ENCODE measurements around the gene ADAMTS12. TPM values are rescaled to one million over a fixed set of nuclear protein-coding genes. Genes with fewer than 3 reads are reported as not detected.
"Not testable (repeated sequence)": the region's sequence is repeated elsewhere in the genome, so short reads cannot be mapped to it uniquely, and the experiment has no call there.

The ADAMTS12 gene
- total RNA-seq, 1 experiment from 2014 or later = not detected

DNA sequence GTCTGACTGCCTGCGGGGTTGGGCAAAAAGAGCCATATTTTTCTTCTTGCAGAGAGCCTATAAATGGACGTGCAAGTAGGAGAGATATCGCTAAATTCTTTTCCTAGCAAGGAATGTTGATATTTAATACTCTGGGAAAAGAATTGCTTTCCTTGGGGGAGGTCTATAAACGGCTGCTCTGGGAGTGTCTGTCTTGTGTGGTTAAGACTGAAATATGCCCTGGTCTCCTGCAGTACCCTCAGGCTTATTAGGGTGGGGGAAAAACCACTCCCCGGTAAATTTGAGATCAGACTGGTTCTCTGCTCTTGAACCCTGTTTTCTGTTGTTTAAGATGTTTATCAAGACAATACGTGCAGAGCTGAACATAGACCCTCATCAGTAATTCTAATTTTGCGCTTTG lies 14.5 kb upstream of the ADAMTS12 start:
- DNase-seq (ENCODE audit: low spot score); in situ Hi-C loops (cut with HindIII; ENCODE audit: low sequenced_read_pairs): not testable (repeated sequence)

DNA sequence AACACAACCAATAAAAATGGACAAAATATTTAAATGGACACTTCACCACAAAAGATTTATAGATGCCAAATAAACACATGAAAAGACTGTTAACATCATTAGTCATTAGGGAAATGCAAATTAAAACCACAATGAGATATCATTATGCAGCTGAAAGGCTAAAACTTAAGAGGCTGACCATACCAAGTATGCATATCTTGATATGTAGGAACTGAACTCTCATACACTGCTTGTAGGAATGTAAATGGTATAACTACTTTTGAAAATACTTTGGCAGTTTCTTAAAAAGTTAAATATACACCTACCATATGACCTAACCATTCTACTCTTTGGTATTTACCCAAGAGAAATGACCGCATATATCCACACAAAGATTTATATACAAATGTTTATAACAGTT lies 13.6 kb upstream of the ADAMTS12 start:
- DNase-seq (ENCODE audit: low spot score) = no peak
- in situ Hi-C loops (cut with HindIII; ENCODE audit: low sequenced_read_pairs) = no loop called here

DNA sequence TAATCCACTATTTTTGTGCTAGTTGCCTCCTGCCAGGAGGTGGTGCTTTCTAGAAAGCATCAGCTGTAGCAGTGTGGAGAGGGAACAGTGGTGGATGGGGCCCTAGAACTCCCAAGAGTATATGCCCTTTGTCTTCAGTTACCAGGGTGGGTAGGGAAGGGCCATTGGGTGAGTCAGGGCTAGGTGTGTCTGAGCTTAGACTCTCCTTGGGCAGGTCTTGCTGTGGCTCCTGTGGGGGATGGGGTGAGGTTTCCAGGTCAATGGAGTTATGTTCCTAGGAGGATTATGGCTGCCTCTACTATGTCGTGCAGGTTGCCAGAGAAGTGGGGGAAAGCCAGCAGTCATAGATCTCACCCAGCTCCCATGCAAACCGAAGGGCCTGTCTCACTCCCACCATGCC lies 11.3 kb upstream of the ADAMTS12 start:
- in situ Hi-C loops (cut with HindIII; ENCODE audit: low sequenced_read_pairs) = no loop called here
- DNase-seq (ENCODE audit: low spot score) = no peak

DNA sequence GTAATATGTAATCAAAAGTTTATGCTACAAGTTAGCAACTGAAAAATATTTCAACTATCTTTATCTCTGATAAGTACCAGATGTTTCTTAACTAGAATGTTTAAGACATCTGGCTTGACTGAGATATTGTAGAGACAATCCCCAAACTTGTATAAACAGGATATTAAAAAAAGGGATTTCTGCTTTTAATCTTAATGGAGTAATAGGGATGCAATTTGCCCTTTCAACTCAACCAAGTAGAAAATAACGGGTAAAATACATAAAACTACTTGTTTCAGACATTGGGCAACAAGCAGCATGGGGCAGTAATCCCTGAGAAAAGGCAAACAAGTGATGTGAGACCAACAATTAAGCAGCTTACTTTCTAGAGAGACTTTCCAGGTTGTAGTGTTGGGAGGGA lies 9.4 kb upstream of the ADAMTS12 start:
- DNase-seq (ENCODE audit: low spot score) = no peak

DNA sequence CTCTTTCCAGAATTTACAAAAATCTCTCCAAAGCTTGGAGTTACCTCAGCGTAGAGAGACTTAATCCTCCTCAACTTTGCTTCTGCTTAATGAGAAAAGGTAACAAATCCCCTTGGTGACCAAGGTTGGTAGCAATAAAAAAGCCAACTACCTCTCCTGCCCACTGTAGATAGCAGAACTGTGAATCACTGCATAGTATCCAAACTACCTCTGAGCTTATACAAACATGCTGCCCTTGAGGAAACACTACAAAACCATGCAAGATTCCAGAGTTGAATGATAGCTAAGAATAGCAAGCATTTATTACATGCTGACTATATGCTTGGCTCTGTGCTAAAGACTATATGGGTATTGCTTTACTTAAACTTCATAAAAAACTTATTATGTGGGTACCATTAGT lies 2.8 kb upstream of the ADAMTS12 start:
- in situ Hi-C loops (cut with HindIII; ENCODE audit: low sequenced_read_pairs) = no loop called here
- no peak for DNase-seq (ENCODE audit: low spot score)

More for the DNA sequence above, 9.4 kb upstream of the ADAMTS12 start:
- in situ Hi-C loops (cut with HindIII; ENCODE audit: low sequenced_read_pairs) = no loop called here

- in situ Hi-C loops (cut with HindIII; ENCODE audit: low sequenced_read_pairs) = no loop called here
- no peak for DNase-seq (ENCODE audit: low spot score)
These were observed 889 bp upstream of the ADAMTS12 start for GRCh38 chr5:33892620-33893137.

GRCh38 chr5:33891446-33891787 lies 373 bp downstream of the ADAMTS12 start:
- no peak for DNase-seq (ENCODE audit: low spot score)
- in situ Hi-C loops (cut with HindIII; ENCODE audit: low sequenced_read_pairs) = no loop called here

DNA sequence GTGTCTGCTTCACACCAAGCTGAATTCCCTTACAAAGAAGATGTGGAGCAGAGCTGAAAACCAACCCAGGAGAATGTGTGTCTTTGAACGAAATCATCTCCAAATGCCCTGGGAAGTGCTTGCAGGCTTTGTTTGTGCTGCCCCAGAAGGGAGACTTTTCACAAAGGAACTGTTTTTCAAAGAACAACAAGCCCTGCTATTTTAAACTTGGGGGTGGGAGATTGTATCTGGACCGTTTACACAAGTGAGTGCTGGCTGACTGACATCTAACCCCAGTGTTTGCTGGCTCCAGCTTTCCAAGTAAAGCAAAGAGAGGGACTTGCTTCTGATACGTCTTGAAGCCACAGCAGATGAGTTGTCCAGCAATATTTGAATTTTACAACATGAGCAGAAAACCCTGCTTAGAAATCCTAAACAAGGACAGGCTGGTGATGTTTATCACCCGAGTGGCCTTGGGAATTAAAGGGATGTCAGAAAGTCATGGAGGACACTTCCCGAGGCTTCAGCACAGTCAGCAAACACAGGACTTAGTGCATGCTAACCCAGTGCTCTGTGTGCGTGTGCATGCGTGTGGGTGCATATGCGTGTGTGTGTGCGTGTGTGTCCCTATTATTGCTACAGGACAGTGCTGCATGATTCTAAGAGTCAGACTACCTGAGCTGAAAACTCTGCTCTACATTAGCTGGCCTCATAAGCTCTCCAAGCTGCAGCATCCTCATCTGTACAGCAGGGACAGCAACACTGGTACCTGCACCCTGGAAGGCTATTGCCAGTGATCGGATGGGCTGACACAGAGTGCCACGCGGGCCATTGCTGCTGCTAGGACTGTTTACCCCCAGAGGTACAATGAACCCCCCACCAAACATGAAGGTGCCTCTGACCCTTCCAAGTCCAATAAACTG lies 1.4 kb downstream of the ADAMTS12 start:
- in situ Hi-C loops (cut with HindIII; ENCODE audit: low sequenced_read_pairs) = no loop called here
- no peak for DNase-seq (ENCODE audit: low spot score)

DNA sequence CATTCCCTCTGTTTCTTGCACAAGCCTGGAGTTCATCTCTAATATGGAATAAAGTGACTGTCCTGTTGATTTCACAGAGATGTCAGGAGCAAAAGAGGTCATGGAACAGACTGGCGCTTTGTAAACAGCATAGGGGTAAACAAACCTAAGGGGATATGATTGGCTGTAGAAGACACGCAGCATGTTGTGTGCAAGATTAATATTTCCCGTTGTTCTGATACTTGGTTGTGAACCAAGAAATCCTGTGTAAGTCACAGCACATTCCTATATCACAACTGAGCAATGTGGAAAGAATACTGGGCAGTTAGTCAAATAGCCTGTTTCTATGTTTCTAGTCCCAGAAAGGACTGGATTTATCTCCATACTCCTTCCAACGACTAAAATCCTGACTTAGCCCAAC lies 3.2 kb downstream of the ADAMTS12 start:
- in situ Hi-C loops (cut with HindIII; ENCODE audit: low sequenced_read_pairs) = no loop called here

GRCh38 chr5:33887268-33887667 lies 4.5 kb downstream of the ADAMTS12 start:
- in situ Hi-C loops (cut with HindIII; ENCODE audit: low sequenced_read_pairs) = no loop called here
- no peak for DNase-seq (ENCODE audit: low spot score)

More for the DNA sequence above, 3.2 kb downstream of the ADAMTS12 start:
- no peak for DNase-seq (ENCODE audit: low spot score)

DNA sequence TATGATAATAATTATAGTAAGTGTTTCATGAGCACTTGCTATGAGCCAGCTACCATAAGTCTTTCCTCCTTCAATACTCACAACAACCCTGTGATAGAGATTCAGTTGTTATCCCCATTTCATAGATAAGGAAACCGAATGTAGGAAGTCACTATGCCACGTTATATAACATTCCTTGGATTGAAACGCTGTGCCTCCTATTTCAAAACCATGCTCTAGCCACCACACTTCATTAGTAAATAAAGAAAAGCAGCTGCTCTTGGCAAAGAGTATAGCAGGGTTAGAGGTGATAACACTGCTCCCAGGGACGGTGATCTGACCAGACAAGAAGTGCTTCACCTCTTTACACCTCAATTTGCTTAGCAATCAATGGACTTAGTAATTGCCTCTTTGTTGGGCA lies 5.5 kb downstream of the ADAMTS12 start:
- no peak for DNase-seq (ENCODE audit: low spot score)
- in situ Hi-C loops (cut with HindIII; ENCODE audit: low sequenced_read_pairs) = no loop called here

- in situ Hi-C loops (cut with HindIII; ENCODE audit: low sequenced_read_pairs) = no loop called here
- no peak for DNase-seq (ENCODE audit: low spot score)
These were observed 6.1 kb downstream of the ADAMTS12 start for GRCh38 chr5:33885679-33886078.

DNA sequence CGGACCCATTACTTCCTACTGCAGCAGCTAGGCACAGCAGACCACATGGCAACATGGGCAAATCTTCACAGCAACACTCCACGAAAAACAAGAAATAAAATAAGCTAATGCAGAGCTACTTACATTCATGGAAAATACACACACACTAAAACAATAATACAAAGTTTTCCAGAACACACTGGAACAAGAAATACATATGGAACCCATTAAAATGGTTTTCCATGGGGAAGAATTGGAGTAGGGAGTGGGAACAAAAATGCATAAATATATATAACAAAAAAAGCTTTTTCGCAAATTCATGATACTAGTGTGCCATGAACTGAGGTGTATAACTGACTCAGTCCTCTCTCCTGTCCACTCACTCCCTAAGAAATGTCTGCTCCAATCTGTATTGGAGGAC lies 8.3 kb downstream of the ADAMTS12 start:
- no peak for DNase-seq (ENCODE audit: low spot score)
- in situ Hi-C loops (cut with HindIII; ENCODE audit: low sequenced_read_pairs) = no loop called here

DNA sequence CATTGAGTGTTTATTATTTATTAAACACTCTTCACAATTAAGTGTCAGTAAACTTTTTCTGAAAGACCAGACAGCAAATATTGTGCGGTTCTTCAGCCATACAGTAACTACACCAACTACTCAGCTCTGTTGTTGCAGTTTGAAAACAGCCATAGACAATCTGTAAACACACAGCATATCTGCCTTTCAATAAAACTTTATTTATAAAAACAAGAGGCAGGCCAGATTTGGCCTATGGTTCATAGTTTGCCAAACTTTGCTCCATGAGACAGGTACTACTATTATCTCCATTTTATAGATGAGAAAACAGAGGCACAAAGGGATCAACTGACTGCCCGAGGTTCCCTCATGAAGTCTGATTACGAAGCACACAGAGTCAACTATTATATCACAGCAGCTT lies 11.5 kb downstream of the ADAMTS12 start:
- in situ Hi-C loops (cut with HindIII; ENCODE audit: low sequenced_read_pairs) = no loop called here
- DNase-seq (ENCODE audit: low spot score) = no peak

GRCh38 chr5:33877449-33877848 lies 14.3 kb downstream of the ADAMTS12 start:
- no peak for DNase-seq (ENCODE audit: low spot score)
- in situ Hi-C loops (cut with HindIII; ENCODE audit: low sequenced_read_pairs) = no loop called here

DNA sequence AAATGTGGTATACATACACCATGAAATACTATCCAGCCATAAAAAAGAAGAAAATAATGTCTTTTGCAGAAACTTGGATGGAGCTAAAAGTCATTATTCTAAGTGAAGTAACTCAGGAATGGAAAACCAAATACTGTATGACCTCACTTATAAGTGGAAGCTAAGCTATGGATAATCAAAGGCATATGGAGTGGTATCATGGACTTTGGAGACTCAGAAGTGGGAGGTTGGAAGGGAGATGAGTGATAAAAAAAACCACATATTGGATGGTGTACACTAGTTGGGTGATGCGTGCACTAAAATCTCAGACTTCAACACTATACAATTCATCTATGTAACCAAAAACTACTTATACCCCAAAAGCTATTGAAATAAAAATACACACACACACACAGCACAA lies 24.5 kb downstream of the ADAMTS12 start:
- in situ Hi-C loops (cut with HindIII; ENCODE audit: low sequenced_read_pairs) = no loop called here
- no peak for DNase-seq (ENCODE audit: low spot score)

DNA sequence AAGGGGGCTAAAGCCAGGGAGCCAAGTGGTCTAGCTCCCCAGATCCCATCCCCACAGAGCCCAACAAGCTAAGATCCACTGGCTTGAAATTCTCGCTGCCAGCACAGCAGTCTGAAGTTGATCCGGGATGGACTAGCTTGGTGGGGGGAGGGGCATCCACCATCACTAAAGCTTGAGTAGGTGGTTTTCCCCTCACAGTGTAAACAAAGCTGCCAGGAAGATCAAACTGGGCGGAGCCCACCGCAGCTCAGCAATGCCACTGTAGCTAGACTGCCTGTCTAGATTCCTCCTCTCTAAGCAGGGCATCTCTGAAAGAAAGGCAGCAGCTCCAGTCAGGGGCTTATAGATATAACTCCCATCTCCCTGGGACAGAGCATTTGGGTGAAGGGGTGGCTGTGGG lies 32.6 kb downstream of the ADAMTS12 start:
- in situ Hi-C loops (cut with HindIII; ENCODE audit: low sequenced_read_pairs); DNase-seq (ENCODE audit: low spot score): not testable (repeated sequence)

GRCh38 chr5:33857037-33857436 lies 34.8 kb downstream of the ADAMTS12 start:
- DNase-seq (ENCODE audit: low spot score) = no peak

DNA sequence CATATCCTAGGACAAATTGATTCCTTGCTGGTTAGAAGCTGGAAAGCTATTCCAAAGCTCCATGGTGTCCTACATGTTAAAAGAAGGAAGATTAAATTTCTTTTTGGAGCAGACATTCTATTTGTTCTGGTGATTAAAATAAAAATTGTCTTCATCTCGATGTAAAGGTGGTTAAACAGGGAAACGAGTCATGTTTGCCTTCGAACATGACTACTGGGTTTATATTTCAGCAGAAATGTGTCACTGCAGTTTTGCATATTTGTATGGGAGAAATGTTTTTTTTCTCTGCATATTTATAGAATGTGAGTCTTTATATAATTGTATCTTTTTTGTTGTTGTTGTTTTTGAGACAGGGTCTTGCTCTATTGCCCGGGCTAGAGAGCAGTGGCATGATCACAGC lies 36.4 kb downstream of the ADAMTS12 start:
- no peak for DNase-seq (ENCODE audit: low spot score)
- in situ Hi-C loops (cut with HindIII; ENCODE audit: low sequenced_read_pairs) = no loop called here

More at GRCh38 chr5:33857037-33857436, 34.8 kb downstream of the ADAMTS12 start:
- in situ Hi-C loops (cut with HindIII; ENCODE audit: low sequenced_read_pairs) = no loop called here

GRCh38 chr5:33854733-33855151 lies 37.0 kb downstream of the ADAMTS12 start:
- no peak for DNase-seq (ENCODE audit: low spot score)
- in situ Hi-C loops (cut with HindIII; ENCODE audit: low sequenced_read_pairs) = no loop called here

GRCh38 chr5:33852837-33853236 lies 39.0 kb downstream of the ADAMTS12 start:
- in situ Hi-C loops (cut with HindIII; ENCODE audit: low sequenced_read_pairs) = no loop called here
- DNase-seq (ENCODE audit: low spot score) = no peak
